H1 (cell line): ENCODE data around the gene TTC34. TPM values are rescaled to one million over a fixed set of nuclear protein-coding genes. Genes with fewer than 3 reads are reported as not detected.

Experiments
- CTCF ChIA-PET: fragments of 300-600 bp; sonication (Branson Sonifier 250); formaldehyde crosslinking; loops from one replicate; lab custom pipeline; 2021; ENCODE audit not compliant: partially characterized antibody; lab: Charles Lee
- POLR2A ChIA-PET: fragments of 300-600 bp; sonication (Branson Sonifier 250); formaldehyde crosslinking; loops from one replicate; lab custom pipeline; 2021; ENCODE audit warnings: inconsistent platforms; ENCODE audit not compliant: partially characterized antibody; lab: Charles Lee
- DNase-seq, 2 experiments: peaks; one replicate each; pipeline versions ENCODE4 v3.0.0 to v3.0.0-alpha.2; 2010 to 2022; ENCODE audit warnings: low spot score in 2 of 2, low read depth in 1 of 2, mixed read lengths in 1 of 2
- FAIRE-seq: peaks from 2 replicates; lab custom pipeline; 2011; peaks lifted over from hg19 to GRCh38; lab: Jason Lieb, UNC
- H2AFZ ChIP-seq: 2 replicates; pipeline ENCODE4 v1.8.1; 2012; ENCODE audit warnings: low read length, inconsistent platforms
- H2AK5ac ChIP-seq: 2 replicates; pipeline ENCODE4 v1.6.1; 2013; ENCODE audit warnings: low read depth, low read length
- H2BK120ac ChIP-seq: replicated peaks from 2 replicates; pipeline ENCODE3; 2013; ENCODE audit warnings: low read depth, low read length, inconsistent platforms
- H2BK12ac ChIP-seq: 2 replicates; pipeline ENCODE4 v1.6.1; 2013; ENCODE audit warnings: low read depth, low read length
- H2BK15ac ChIP-seq: 2 replicates; pipeline ENCODE4 v1.6.1; 2013; ENCODE audit warnings: low read length
- H2BK20ac ChIP-seq: 2 replicates; pipeline ENCODE4 v1.6.1; 2013; ENCODE audit warnings: low read length
- H2BK5ac ChIP-seq: 2 replicates; pipeline ENCODE4 v1.6.1; 2013; ENCODE audit warnings: low read depth, low read length
- H3K14ac ChIP-seq: 2 replicates; pipeline ENCODE4 v1.6.1; 2013; ENCODE audit warnings: inconsistent platforms; ENCODE audit not compliant: insufficient read length
- H3K18ac ChIP-seq: 2 replicates; pipeline ENCODE4 v1.6.1; 2013; ENCODE audit warnings: low read length; ENCODE audit errors: extremely low read depth
- H3K23ac ChIP-seq: 2 replicates; pipeline ENCODE4 v1.6.1; 2013; ENCODE audit warnings: inconsistent platforms; ENCODE audit not compliant: insufficient read length
- H3K23me2 ChIP-seq: 2 replicates; pipeline ENCODE4 v1.6.1; 2013; ENCODE audit warnings: low read depth, low read length
- H3K27ac ChIP-seq: 2 replicates; pipeline ENCODE4 v1.6.1; 2011; ENCODE audit warnings: low read depth, low read length, inconsistent platforms
- H3K27me3 ChIP-seq, 4 experiments: replicated peaks in 1 of 4; 1 replicate in 1 of 4; 2 replicates in 3 of 4; pipeline versions ENCODE4 v1.6.1 to v1.8.1; 2011 to 2013; ENCODE audit warnings: low read length in 3 of 4, mild to moderate bottlenecking in 3 of 4, inconsistent platforms in 2 of 4, mixed read lengths in 2 of 4, moderate library complexity in 1 of 4; ENCODE audit not compliant: control insufficient read depth in 3 of 4, insufficient read depth in 3 of 4; ENCODE audit errors: extremely low read depth in 1 of 4
- H3K36me3 ChIP-seq, 4 experiments: 2 replicates each; pipeline versions ENCODE4 v1.6.1 to v1.8.1; 2011 to 2013; ENCODE audit warnings: mild to moderate bottlenecking in 4 of 4, low read length in 3 of 4, moderate library complexity in 2 of 4, control low read depth in 1 of 4, inconsistent platforms in 1 of 4; ENCODE audit not compliant: insufficient read depth in 4 of 4, control insufficient read depth in 2 of 4
- H3K4ac ChIP-seq: replicated peaks from 2 replicates; pipeline ENCODE3; 2013; ENCODE audit warnings: low read length, low read depth, mixed read lengths, inconsistent platforms; ENCODE audit not compliant: insufficient read length
- H3K4me1 ChIP-seq, 4 experiments: replicated peaks in 1 of 4; 1 replicate in 1 of 4; 2 replicates in 3 of 4; pipeline versions ENCODE4 v1.6.1 to v1.8.1; 2011 to 2013; ENCODE audit warnings: low read length in 3 of 4, inconsistent platforms in 2 of 4, mixed read lengths in 1 of 4; ENCODE audit not compliant: insufficient read depth in 4 of 4, control insufficient read depth in 3 of 4
- H3K4me2 ChIP-seq, 2 experiments: 2 replicates each; pipeline versions ENCODE4 v1.6.1 to v1.8.1; 2011 to 2013; ENCODE audit warnings: low read depth in 2 of 2, low read length in 2 of 2, control low read depth in 1 of 2, inconsistent platforms in 1 of 2, mild to moderate bottlenecking in 1 of 2; ENCODE audit not compliant: insufficient read depth in 1 of 2
- H3K4me3 ChIP-seq, 4 experiments: fragments of 200-600, 300-600 bp in 1 of 4; sonication (generic), shearing (Covaris generic), sonication (Bioruptor Twin) in 1 of 4; 2 replicates each; pipeline versions ENCODE4 v1.5.1 to v1.8.1; 2011 to 2016; ENCODE audit warnings: low read length in 4 of 4, low read depth in 3 of 4, control low read depth in 2 of 4, inconsistent platforms in 2 of 4, mild to moderate bottlenecking in 2 of 4, mixed read lengths in 1 of 4, moderate library complexity in 1 of 4; ENCODE audit not compliant: insufficient read depth in 2 of 4; ENCODE audit errors: extremely low read depth in 1 of 4
- H3K56ac ChIP-seq: replicated peaks from 2 replicates; pipeline ENCODE3; 2013; ENCODE audit warnings: low read depth, mild to moderate bottlenecking, mixed read lengths, low read length, inconsistent platforms; ENCODE audit not compliant: insufficient read length
- H3K79me1 ChIP-seq: 2 replicates; pipeline ENCODE4 v1.6.1; 2013; ENCODE audit warnings: low read depth, low read length, control low read depth
- H3K79me2 ChIP-seq, 2 experiments: 2 replicates each; pipeline versions ENCODE4 v1.6.1 to v1.8.1; 2012 to 2013; ENCODE audit warnings: low read length in 2 of 2, mild to moderate bottlenecking in 2 of 2, inconsistent platforms in 1 of 2; ENCODE audit not compliant: insufficient read depth in 2 of 2, control insufficient read depth in 1 of 2
- H3K9ac ChIP-seq, 4 experiments: replicated peaks in 1 of 4; 1 replicate in 1 of 4; 2 replicates in 3 of 4; pipeline versions ENCODE4 v1.6.1 to v1.8.1; 2011 to 2013; ENCODE audit warnings: low read depth in 3 of 4, low read length in 3 of 4, control low read depth in 2 of 4, mild to moderate bottlenecking in 2 of 4, moderate library complexity in 2 of 4, inconsistent platforms in 1 of 4; ENCODE audit errors: extremely low read depth in 1 of 4
- H3K9me3 ChIP-seq, 2 experiments: 2 replicates each; pipeline versions ENCODE4 v1.6.1 to v1.8.1; 2012 to 2013; ENCODE audit warnings: mild to moderate bottlenecking in 2 of 2, moderate library complexity in 2 of 2, control low read depth in 1 of 2, inconsistent platforms in 1 of 2, low read depth in 1 of 2, low read length in 1 of 2, mixed read lengths in 1 of 2; ENCODE audit not compliant: insufficient read depth in 2 of 2
- H4K20me1 ChIP-seq, 2 experiments: replicated peaks in 1 of 2; 2 replicates each; pipeline versions ENCODE3 to v1.8.1; 2011 to 2013; ENCODE audit warnings: inconsistent platforms in 2 of 2, low read length in 2 of 2, mild to moderate bottlenecking in 1 of 2; ENCODE audit not compliant: insufficient read depth in 2 of 2, control insufficient read depth in 1 of 2
- H4K5ac ChIP-seq: 2 replicates; pipeline ENCODE4 v1.6.1; 2013; ENCODE audit warnings: low read length, low read depth, mixed read lengths, inconsistent platforms; ENCODE audit not compliant: insufficient read length
- H4K8ac ChIP-seq: 2 replicates; pipeline ENCODE4 v1.8.0; 2013; ENCODE audit warnings: mild to moderate bottlenecking, moderate library complexity, low read length, inconsistent platforms; ENCODE audit not compliant: insufficient read depth; ENCODE audit errors: extremely low read depth
- H4K91ac ChIP-seq: replicated peaks from 2 replicates; pipeline ENCODE3; 2013; ENCODE audit warnings: low read length, mixed read lengths, inconsistent platforms; ENCODE audit not compliant: insufficient read length
- ASH2L ChIP-seq: fragments of 200-600, 300-600 bp; sonication (generic); IDR thresholded peaks from one replicate; pipeline ENCODE4 v1.7.1; 2017; ENCODE audit warnings: low read length
- CHD1 ChIP-seq: IDR thresholded peaks from 2 replicates; pipeline ENCODE4 v1.6.1; 2012; ENCODE audit warnings: low read depth, low read length, improper control_type of control experiment
- CREB1 ChIP-seq: IDR thresholded peaks from 2 replicates; pipeline ENCODE4 v1.6.1; 2012; ENCODE audit warnings: inconsistent platforms
- GABPA ChIP-seq: IDR thresholded peaks from 2 replicates; pipeline ENCODE4 v1.6.1; 2011; ENCODE audit warnings: mild to moderate bottlenecking, low read length, moderate library complexity, borderline replicate concordance; ENCODE audit not compliant: insufficient read depth
- JUND ChIP-seq: IDR thresholded peaks from 2 replicates; pipeline ENCODE4 v1.6.1; 2011; ENCODE audit warnings: mild to moderate bottlenecking, improper control_type of control experiment, low read length
- MAFK ChIP-seq: IDR thresholded peaks from 2 replicates; pipeline ENCODE4 v1.6.1; 2012; ENCODE audit warnings: low read depth, mild to moderate bottlenecking, improper control_type of control experiment, low read length
- PHF8 ChIP-seq: fragments of 200-600 bp; sonication (generic); conservative IDR thresholded peaks from 2 replicates; pipeline ENCODE4 v1.7.1; 2012; ENCODE audit warnings: low read depth, mild to moderate bottlenecking, inconsistent platforms, low read length, moderate library complexity
- RNF2 ChIP-seq: fragments of 200-900, 300-1000 bp; sonication (generic); IDR thresholded peaks from 2 replicates; pipeline ENCODE4 v1.7.1; 2016; ENCODE audit warnings: borderline replicate concordance, low read depth, mild to moderate bottlenecking, antibody characterized with exemption, low read length; ENCODE audit not compliant: poor library complexity, severe bottlenecking; ENCODE audit errors: missing control alignments
- SRF ChIP-seq: IDR thresholded peaks from 2 replicates; pipeline ENCODE4 v1.6.1; 2011; ENCODE audit warnings: mild to moderate bottlenecking, low read depth, low read length, moderate library complexity
- TAF1 ChIP-seq: IDR thresholded peaks from 2 replicates; pipeline ENCODE4 v1.6.1; 2011; ENCODE audit warnings: mild to moderate bottlenecking, low read depth, low read length
- WGBS, 2 experiments: shearing (Covaris generic) in 1 of 2; methylation state at CpG; one replicate each; pipeline versions ENCODE4 v1.1.6 to v1.1.7; 2013 to 2015; ENCODE audit warnings: low lambda C conversion rate in 2 of 2, mixed read lengths in 2 of 2, inconsistent platforms in 1 of 2, low coverage in 1 of 2, missing lambda C conversion rate in 1 of 2; ENCODE audit not compliant: insufficient replicate concordance in 2 of 2, insufficient coverage in 1 of 2, insufficient read length in 1 of 2; ENCODE audit errors: extremely low coverage in 1 of 2, missing lambda C conversion rate in 1 of 2; 5-methylcytosine and 5-hydroxymethylcytosine counted together
- polyA plus RNA-seq, 7 experiments: library from polyadenylated mRNA; depleted of rRNA in 3 of 7; stranded (reverse) in 5 of 7; unstranded in 2 of 7; fragments of >200 nt in 5 of 7; fragments of 200-250 nt in 2 of 7; gene quantifications; 1 replicate in 5 of 7; 2 replicates in 1 of 7; 4 replicates in 1 of 7; pipeline versions ENCODE4 v1.2.1 to v1.2.3, GENCODE V29; 2011 to 2013; ENCODE audit warnings: missing spikeins in 2 of 7, mixed read lengths in 2 of 7
- total RNA-seq: library from RNA; stranded (reverse); fragmentation: NEBNext Ultra II Directional; extraction: Animal tissue kit (Norgen Biotek cat#: 25700); gene quantifications from 2 replicates; pipeline ENCODE4 v1.2.1, GENCODE V29; 2021
- TF ChIP-seq, protein P1 (sequence below): IDR thresholded peaks from 2 replicates; pipeline ENCODE4 v1.6.1; 2011; ENCODE audit warnings: low read length, improper control_type of control experiment

Gene TTC34
- total and polyA plus RNA-seq, 2 of the 8 experiments (the other 6 are each of a cell fraction or from before 2014, with no cell fraction given): 0.23 to 0.50 TPM

DNA sequence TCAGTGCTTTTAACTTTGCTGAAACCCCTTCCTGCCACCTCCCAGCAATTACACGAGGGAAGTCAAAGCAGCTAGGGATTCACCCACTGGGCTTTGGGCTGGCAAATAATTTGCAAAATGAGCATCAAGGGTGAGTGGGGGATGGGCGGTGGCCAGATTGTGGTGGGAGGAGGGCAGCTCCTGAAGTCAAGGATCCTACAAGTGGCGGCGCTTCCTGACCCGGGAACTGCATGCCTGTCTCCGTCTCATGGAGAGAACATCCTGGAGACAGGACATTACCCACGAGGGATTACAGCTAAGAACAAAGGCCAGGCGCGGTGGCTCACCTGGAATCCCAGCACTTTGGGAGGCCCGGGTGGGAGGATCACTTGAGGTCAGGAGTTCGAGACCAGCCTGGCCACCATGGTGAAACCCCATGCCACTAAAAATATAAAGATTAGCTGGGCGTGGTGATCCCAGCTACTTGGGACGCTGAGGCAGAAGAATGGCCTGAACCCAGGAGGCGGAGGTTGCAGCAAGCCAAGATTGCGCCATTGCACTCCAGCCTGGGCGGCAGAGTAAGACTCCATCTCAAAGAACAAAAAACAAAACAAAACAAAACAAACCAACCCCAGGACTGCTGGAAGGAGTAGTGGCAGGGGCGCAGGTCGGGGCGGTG, 12.9 kb downstream of the TTC34 start:
- H3K23ac ChIP-seq: no peak overlapping the region
- peaks cover 62 to 96% of the 10 kb centered on the region in 2 experiments for H3K9me3 ChIP-seq

More for the DNA sequence above, 12.9 kb downstream of the TTC34 start:
- Histone ChIP-seq H4K20me1 (no peaks in the 10 kb centered on the region), H2BK120ac (no peak overlapping the region), H3K9ac (no peak overlapping the region), H3K36me3 (no peaks in the 10 kb centered on the region; a peak in 1 of 8 replicates), H3K18ac (no peak overlapping the region), H3K23me2 (no peaks in the 10 kb centered on the region), H3K4me2 (no peak overlapping the region), H2BK12ac (no peak overlapping the region), H2AFZ (no peak overlapping the region), H3K4ac (no peak overlapping the region), H3K56ac (no peak overlapping the region), H3K79me2 (no peaks in the 10 kb centered on the region), H3K14ac (no peak overlapping the region), H3K4me1 (peaks cover 0 to 3% (median 0%) of the 10 kb centered on the region in 4 experiments; a peak in 1 of 7 replicates), H4K91ac (no peak overlapping the region), H3K4me3 (no peak overlapping the region), H2BK20ac (no peak overlapping the region), H2BK5ac (no peak overlapping the region), H3K27me3 (no peaks in the 10 kb centered on the region), H3K79me1 (no peaks in the 10 kb centered on the region), H4K8ac (no peak overlapping the region), H2BK15ac (no peak overlapping the region), H2AK5ac (no peak overlapping the region), H3K27ac (no peak overlapping the region), H4K5ac (no peak overlapping the region)
- no peak for FAIRE-seq
- ChIA-PET POLR2A (no interaction called here), CTCF (no interaction called here)
- 91% methylated on average over 19 of the region's 19 CpGs; no CpG with 5 or more reads in 1 of the 2 experiments for WGBS, 2 experiments
- TF ChIP-seq TAF1: no peak
- TF ChIP-seq ASH2L: no peak
- TF ChIP-seq GABPA: no peak
- no peak for TF ChIP-seq RNF2
- no peak for TF ChIP-seq PHF8
- TF ChIP-seq SRF: no peak
- TF ChIP-seq JUND: no peak
- TF ChIP-seq CHD1: no peak
- TF ChIP-seq MAFK: no peak
- TF ChIP-seq, protein P1, sequence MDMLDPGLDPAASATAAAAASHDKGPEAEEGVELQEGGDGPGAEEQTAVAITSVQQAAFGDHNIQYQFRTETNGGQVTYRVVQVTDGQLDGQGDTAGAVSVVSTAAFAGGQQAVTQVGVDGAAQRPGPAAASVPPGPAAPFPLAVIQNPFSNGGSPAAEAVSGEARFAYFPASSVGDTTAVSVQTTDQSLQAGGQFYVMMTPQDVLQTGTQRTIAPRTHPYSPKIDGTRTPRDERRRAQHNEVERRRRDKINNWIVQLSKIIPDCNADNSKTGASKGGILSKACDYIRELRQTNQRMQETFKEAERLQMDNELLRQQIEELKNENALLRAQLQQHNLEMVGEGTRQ: no peak
- no peak for TF ChIP-seq CREB1
- no peak for DNase-seq
